Stomach (tissue), 9 donors: ENCODE data around the gene NKAIN4. TPM values are rescaled to one million over a fixed set of nuclear protein-coding genes. Genes with fewer than 3 reads are reported as not detected.

Experiments used
- DNase-seq, 2 donors: peaks; one replicate each; pipeline versions ENCODE4 v3.0.0 to v3.0.0-alpha.2; 2013 to 2019
- H3K27ac ChIP-seq, 5 donors: fragments of 200-600 bp in 4 of 5; sonication (generic) in 4 of 5; one replicate each; pipeline ENCODE4 v1.5.1; 2013 to 2019; ENCODE audit warnings: mild to moderate bottlenecking in 1 of 5, moderate library complexity in 1 of 5
- H3K27me3 ChIP-seq, 3 donors: fragments of 200-600 bp; sonication (generic); one replicate each; pipeline ENCODE4 v1.5.1; 2017 to 2019; ENCODE audit warnings: mixed run types in 1 of 3
- H3K36me3 ChIP-seq, 4 donors: fragments of 200-600 bp; sonication (generic); 1 replicate in 3 of 4; 2 replicates in 1 of 4; pipeline ENCODE4 v1.5.1; 2016 to 2019
- H3K4me1 ChIP-seq, 4 donors: fragments of 200-600 bp; sonication (generic); one replicate each; pipeline ENCODE4 v1.5.1; 2016 to 2019
- H3K4me3 ChIP-seq, 4 donors: fragments of 200-600 bp; sonication (generic) in 3 of 4; one replicate each; pipeline ENCODE4 v1.5.1; 2016 to 2019; ENCODE audit warnings: mild to moderate bottlenecking in 1 of 4
- H3K9me3 ChIP-seq, 4 donors: fragments of 200-600 bp; sonication (generic); one replicate each; pipeline ENCODE4 v1.5.1; 2016 to 2019
- EP300 ChIP-seq: sonication (generic); formaldehyde crosslinking; IDR thresholded peaks from one replicate; pipeline ENCODE4 v1.6.1; 2017; ENCODE audit warnings: antibody characterized with exemption
- POLR2A ChIP-seq, 4 donors: fragments of 450-650 bp; IDR thresholded peaks; one replicate each; pipeline ENCODE4 v1.6.1; 2016; ENCODE audit warnings: antibody characterized with exemption in 4 of 4, control low read depth in 2 of 4, mild to moderate bottlenecking in 1 of 4, moderate library complexity in 1 of 4
- POLR2AphosphoS5 ChIP-seq, 3 donors: sonication (generic); formaldehyde crosslinking; IDR thresholded peaks; one replicate each; pipeline ENCODE4 v1.6.1; 2016; ENCODE audit warnings: antibody characterized with exemption in 3 of 3
- WGBS, 5 donors: extraction: QIAGEN DNeasy Blood & Tissue Kit in 3 of 5; methylation state at CpG; one replicate each; pipeline versions ENCODE4 v1.1.5 to v1.1.7; 2013 to 2018; 5-methylcytosine and 5-hydroxymethylcytosine counted together
- intact Hi-C: fragments of 100-400 bp; cut with DNase I; formaldehyde crosslinking; loops from one replicate; pipeline ENCODE4 v1.15.1; 2023; ENCODE audit warnings: low total_unique reads
- polyA plus RNA-seq, 3 donors: library from polyadenylated mRNA; stranded (reverse); fragments of 200-250 nt; gene quantifications; one replicate each; pipeline ENCODE4 v1.2.3, GENCODE V29; 2013
- total RNA-seq, 5 donors: library from RNA; depleted of rRNA; stranded (reverse); fragments of >200 nt; gene quantifications; one replicate each; pipeline versions ENCODE4 v1.1.0 to v1.2.3, GENCODE V29; 2014 to 2016
- TF ChIP-seq, protein P1 (sequence below), 7 experiments: fragments of 450-650 bp in 4 of 7; fragments of 200-600 bp in 3 of 7; sonication (generic) in 3 of 7; IDR thresholded peaks; one replicate each; pipeline ENCODE4 v1.5.1; 2016 to 2019; ENCODE audit warnings: antibody characterized with exemption in 7 of 7, control low read depth in 2 of 7, mild to moderate bottlenecking in 1 of 7
- donor health status: healthy with polysubstance abuse.
- donor health status: Bipolar disorder and iron deficiency.
- donor health status: healthy.

The NKAIN4 gene
- total and polyA plus RNA-seq, 8 donors = 0.28 to 4.4 (median 1.2) TPM; not detected in 5

DNA sequence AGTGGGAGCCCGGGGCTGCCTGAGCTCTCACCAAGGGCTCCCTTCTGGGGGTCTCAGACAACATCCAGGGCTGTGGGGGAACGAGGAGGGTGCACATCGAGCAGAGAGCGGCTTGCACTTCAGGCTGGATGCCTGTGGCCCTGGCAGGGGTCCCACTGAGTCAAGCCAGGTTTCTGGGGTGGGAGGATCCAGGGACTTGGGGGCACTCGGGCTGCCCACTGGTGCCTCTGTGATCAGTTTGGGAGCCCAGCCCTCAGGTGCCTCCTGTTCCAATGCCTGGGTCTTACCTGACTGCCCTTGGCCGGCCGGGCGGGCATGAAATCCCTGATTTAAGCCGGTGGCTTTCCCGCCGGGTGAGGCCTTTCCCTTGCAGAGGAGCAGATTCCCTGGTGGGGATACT lies 39.2 kb upstream of the NKAIN4 start:
- intact Hi-C loops = no loop called here
- peaks cover 0 to 15% (median 13%) of the 10 kb centered on the region in 4 donors for H3K4me1 ChIP-seq
- H3K27me3 ChIP-seq = peaks cover 25 to 73% (median 53%) of the 10 kb centered on the region in 3 donors
- no peak for DNase-seq
- H3K27ac ChIP-seq = no peak overlapping the region
- no peaks in the 10 kb centered on the region for H3K9me3 ChIP-seq
- H3K4me3 ChIP-seq = no peak overlapping the region
- WGBS, 5 donors = 46 to 55% (median 54%) methylated on average over 5 to 11 of the region's 11 CpGs
- H3K36me3 ChIP-seq = peaks cover 8 to 16% (median 13%) of the 10 kb centered on the region in 4 donors
- TF ChIP-seq EP300 (no peak), POLR2AphosphoS5 (IDR thresholded peaks at IDR 0.05) (no peak), POLR2A (IDR thresholded peaks at IDR 0.05) (no peak)
- TF ChIP-seq, protein P1, sequence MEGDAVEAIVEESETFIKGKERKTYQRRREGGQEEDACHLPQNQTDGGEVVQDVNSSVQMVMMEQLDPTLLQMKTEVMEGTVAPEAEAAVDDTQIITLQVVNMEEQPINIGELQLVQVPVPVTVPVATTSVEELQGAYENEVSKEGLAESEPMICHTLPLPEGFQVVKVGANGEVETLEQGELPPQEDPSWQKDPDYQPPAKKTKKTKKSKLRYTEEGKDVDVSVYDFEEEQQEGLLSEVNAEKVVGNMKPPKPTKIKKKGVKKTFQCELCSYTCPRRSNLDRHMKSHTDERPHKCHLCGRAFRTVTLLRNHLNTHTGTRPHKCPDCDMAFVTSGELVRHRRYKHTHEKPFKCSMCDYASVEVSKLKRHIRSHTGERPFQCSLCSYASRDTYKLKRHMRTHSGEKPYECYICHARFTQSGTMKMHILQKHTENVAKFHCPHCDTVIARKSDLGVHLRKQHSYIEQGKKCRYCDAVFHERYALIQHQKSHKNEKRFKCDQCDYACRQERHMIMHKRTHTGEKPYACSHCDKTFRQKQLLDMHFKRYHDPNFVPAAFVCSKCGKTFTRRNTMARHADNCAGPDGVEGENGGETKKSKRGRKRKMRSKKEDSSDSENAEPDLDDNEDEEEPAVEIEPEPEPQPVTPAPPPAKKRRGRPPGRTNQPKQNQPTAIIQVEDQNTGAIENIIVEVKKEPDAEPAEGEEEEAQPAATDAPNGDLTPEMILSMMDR (IDR thresholded peaks at IDR 0.05) = no peak

DNA sequence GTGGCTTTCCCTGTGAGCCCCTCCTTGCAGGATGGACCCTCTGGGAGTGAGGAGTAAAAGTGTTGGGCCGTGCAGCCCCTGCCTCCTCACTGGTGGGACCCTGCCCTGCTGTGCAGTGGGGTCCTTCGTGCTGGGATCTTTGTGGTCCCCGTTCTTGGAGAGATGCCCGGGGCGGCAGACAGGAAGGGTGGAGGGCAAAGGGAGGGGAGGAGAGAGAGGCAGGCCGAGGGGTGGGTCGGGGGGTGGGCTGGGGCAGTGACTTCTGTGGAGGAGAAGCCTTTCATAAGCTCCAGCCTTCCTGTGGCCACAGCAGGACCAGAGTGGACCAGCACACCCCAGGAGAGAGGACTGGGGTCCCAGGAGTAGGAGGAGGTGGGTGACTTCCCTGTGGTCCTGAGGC lies 38.6 kb upstream of the NKAIN4 start, which contains the start of gene COL20A1:
Gene COL20A1 (plus strand): TSS at position 283 of the 400 bp plus-strand sequence. CDS start 1,922 bp downstream, outside the sequence.
- H3K4me1 ChIP-seq = peaks cover 0 to 15% (median 13%) of the 10 kb centered on the region in 4 donors
- WGBS, 5 donors = 35 to 51% (median 48%) methylated on average over 5 to 7 of the region's 7 CpGs
- H3K36me3 ChIP-seq = peaks cover 13 to 22% (median 19%) of the 10 kb centered on the region in 4 donors
- H3K27me3 ChIP-seq = peaks cover 23 to 67% (median 47%) of the 10 kb centered on the region in 3 donors
- DNase-seq = no peak
- TF ChIP-seq, protein P1 (IDR thresholded peaks at IDR 0.05) = no peak
- no peak for TF ChIP-seq POLR2AphosphoS5 (IDR thresholded peaks at IDR 0.05)
- no peak for TF ChIP-seq POLR2A (IDR thresholded peaks at IDR 0.05)
- TF ChIP-seq EP300 = no peak
- H3K27ac ChIP-seq = no peak within 1 kb of the TSS
- intact Hi-C loops = no loop called here
- H3K4me3 ChIP-seq = no peak within 1 kb of the TSS
- H3K9me3 ChIP-seq = no peaks in the 10 kb centered on the region

DNA sequence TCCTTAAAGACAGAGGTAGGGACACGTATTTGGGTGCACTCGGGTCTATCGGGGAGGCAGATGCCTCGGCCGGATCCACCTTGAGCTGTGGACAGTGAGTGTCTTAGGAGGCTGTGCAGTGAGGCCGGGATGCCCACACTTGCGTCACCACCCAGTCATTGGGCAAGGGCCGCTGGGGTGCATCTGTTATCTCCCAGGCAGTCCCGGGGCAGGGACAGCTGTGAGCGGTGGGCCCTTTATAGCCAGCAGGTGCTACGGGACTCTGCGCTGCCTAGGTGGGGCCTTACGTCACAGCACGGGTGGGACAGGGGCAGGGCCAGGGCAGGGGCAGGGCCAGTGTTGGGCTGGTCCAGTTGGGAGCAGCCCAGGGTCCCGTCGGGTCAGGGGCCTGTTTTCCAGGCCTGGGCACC lies 38.0 kb upstream of the NKAIN4 start:
- Histone ChIP-seq H3K4me1 (peaks cover 0 to 15% (median 13%) of the 10 kb centered on the region in 4 donors), H3K4me3 (no peak overlapping the region), H3K9me3 (no peaks in the 10 kb centered on the region), H3K27ac (no peak overlapping the region), H3K36me3 (peaks cover 19 to 28% (median 25%) of the 10 kb centered on the region in 4 donors), H3K27me3 (peaks cover 17 to 61% (median 41%) of the 10 kb centered on the region in 3 donors)
- TF ChIP-seq EP300 = no peak
- no peak for TF ChIP-seq POLR2AphosphoS5 (IDR thresholded peaks at IDR 0.05)
- TF ChIP-seq, protein P1 (IDR thresholded peaks at IDR 0.05) = no peak
- no peak for TF ChIP-seq POLR2A (IDR thresholded peaks at IDR 0.05)
- DNase-seq = no peak
- 66 to 84% (median 73%) methylated on average over 3 to 16 of the region's 16 CpGs for WGBS, 5 donors
- intact Hi-C loops = no loop called here

DNA sequence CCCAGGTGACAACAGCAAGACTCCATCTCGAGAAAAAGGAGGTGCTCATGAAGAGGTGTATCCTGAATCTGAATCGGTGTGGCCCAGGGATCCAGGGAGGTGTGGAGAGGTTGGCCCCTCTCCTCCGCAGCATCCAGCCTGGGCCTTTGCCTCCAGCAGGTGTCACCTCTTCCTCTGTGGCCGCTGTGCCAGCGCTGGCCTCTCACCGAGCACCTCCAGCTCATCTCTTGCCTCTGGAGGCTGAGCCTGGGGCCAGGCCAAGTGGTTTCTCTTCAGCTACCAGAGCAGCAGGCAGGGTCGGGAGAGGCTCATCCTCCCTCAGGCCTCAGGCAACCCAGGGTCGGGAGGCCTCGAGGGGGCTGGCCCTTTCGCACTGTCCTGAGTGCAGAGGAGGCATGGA lies 37.5 kb upstream of the NKAIN4 start:
- H3K36me3 ChIP-seq = peaks cover 22 to 33% (median 30%) of the 10 kb centered on the region in 4 donors
- peaks cover 13 to 56% (median 36%) of the 10 kb centered on the region in 3 donors for H3K27me3 ChIP-seq
- H3K9me3 ChIP-seq = no peaks in the 10 kb centered on the region
- no peak overlapping the region for H3K27ac ChIP-seq
- intact Hi-C loops = no loop called here
- no peak for TF ChIP-seq POLR2AphosphoS5 (IDR thresholded peaks at IDR 0.05)
- no peak for TF ChIP-seq POLR2A (IDR thresholded peaks at IDR 0.05)
- TF ChIP-seq EP300 = no peak
- TF ChIP-seq, protein P1 (IDR thresholded peaks at IDR 0.05) = no peak
- 72 to 80% (median 78%) methylated on average over 9 to 10 of the region's 10 CpGs for WGBS, 5 donors
- DNase-seq = no peak
- peaks cover 0 to 15% (median 13%) of the 10 kb centered on the region in 4 donors for H3K4me1 ChIP-seq
- no peak overlapping the region for H3K4me3 ChIP-seq
